AML-193 (cell line): ENCODE data around the gene PARK7.

Experiments used
- DNase-seq, 2 experiments: peaks; one replicate each; lab custom pipeline; 2025; lab: John Stamatoyannopoulos, UW

Gene PARK7

DNA sequence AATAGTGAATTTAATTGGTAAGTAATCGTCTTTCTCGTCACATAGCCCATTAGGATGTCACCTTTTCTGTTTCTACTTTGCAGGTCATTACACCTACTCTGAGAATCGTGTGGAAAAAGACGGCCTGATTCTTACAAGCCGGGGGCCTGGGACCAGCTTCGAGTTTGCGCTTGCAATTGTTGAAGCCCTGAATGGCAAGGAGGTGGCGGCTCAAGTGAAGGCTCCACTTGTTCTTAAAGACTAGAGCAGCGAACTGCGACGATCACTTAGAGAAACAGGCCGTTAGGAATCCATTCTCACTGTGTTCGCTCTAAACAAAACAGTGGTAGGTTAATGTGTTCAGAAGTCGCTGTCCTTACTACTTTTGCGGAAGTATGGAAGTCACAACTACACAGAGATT lies 23.3 kb downstream of the PARK7 start:
- no peak for DNase-seq

DNA sequence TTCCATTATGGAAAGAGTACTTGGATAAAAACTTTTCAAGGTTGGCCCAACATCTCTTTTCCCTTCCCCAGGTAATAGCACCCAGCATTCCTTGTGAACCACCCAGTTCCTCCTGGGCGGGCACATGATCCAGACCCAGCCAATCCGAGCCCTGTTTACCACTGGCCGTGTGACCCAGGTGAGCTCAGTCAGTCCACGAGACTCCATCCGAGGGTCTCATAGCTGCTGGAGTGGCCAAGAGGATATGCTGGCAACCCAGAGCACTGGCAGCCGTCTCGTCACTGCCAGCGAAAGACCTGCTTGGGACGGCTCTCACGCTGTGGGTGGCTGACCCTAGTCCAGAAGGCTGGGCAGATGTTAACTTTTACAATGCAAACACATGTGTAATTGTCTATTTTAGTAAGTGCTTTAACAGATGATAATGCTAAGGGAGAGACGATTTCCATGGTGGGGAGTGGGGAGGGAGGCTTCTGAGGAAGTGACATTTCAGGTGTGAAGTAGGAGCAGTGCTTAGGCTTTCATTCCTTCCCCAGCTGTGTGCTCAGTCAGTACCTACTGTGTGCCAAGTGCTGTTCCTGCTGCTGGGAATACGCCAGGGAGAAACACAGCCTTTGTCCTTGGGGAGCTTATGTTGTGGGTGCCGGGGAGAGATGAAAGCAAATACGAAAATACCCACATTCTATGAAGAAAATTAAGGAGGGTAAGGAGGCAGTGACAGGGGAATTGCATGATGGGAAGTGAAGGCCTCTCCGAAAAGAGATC lies 24.5 kb downstream of the PARK7 start:
- DNase-seq: no peak

DNA sequence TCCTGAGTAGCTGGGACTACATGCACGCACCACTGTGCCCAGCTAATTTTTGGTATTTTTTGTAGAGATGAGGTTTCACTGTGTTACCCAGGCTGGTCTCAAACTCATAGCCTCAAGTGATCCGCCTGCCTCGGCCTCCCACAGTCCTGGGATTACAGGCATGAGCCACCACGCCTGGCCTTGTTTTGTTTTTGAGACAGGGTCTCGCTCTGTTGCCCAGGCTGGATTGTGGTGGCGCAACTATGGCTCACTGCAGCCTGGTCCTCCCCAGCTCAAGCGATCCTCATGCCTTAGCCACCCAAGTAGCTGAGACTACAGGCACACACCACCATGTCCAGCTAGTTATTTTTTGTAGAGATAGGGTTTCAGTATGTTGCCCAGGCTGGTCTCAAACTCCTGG lies 26.0 kb downstream of the PARK7 start:
- DNase-seq: no peak

DNA sequence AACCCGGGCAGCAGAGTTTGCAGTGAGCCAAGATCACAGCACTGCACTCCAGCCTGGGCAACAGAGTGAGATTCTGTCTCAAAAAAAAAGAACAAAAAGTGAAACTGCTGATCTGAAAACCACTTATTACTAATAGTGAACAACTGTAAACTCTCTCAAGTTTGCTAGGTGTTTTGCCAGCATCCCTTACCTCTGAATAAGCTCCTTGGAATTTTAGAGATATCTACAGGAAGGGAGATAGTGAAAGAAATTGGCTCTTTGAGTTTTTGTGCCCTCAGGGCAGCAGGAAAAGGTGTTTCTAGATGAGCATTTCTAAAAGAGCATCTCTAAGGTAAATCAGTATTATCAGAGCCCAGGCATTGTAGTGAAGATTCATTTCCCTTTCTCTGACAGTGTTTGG lies 27.1 kb downstream of the PARK7 start:
- no peak for DNase-seq

DNA sequence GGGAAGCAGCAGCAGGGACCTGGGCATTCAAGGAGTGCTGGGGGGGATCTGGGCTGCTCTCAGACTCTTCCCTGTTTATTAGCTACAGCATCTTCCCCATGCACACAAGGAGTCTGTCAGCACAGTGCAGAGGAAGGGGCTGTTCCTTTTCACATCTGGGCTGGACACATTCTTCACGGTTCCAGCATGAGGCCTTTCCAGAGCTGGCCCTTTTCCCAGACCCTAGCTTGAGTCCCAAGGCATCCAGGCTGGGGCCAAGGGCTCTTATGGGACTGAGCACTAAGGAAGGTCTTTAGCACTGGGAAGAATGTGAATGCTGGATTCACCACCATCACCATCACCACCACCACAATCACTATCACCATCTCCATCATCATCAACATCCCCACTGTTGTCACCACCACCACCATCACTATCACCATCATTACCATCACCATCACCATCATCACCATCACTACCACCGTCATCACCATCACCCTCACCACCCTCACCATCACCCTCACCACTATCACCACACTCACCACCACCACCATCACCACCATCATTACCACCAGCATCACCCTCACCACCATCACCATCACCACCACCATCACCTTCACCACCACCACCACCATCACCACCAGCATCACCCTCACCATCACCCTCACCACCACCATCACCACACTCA lies 28.4 kb downstream of the PARK7 start:
- DNase-seq: no peak

DNA sequence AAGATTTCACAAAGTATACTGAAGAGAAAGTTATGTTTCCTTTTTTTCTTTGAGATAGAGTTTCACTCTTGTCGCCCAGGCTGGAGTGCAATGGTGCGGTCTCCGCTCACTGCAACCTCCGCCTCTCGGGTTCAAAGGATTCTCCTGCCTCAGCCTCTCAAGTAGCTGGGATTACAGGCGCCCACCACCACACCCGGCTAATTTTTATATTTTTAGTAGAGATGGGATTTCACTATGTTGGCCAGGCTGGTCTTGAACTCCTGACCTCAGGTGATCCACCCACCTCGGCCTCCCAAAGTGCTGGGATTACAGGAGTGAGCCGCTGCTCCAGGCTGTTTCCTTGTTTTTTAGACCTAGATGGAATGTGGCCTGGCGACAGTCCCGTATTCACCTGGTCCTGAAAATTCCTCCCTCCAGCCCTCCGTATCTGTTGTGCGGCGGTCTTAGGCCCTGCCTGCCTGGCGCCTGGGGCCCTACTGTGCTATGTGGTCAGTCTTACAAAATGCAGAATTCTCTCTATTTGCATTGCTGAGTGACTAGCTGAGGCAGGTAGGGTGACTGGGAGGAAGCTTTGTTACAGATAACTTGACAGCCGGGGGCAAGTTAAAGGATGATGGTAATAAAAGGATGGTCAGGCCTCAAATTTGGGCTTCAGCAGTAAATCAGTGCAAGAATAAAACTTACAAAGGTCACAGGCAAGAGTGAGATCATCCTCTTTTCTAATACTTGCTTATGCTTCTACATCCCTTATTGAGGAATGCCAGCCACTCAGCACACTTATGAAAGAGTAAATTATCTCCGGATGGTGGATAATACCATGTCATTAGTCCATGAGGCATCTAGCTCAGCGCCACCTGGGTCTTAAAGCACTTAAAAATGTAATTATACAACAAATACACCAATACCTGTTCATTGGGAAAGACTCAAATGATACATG lies 30.3 kb downstream of the PARK7 start:
- no peak for DNase-seq

DNA sequence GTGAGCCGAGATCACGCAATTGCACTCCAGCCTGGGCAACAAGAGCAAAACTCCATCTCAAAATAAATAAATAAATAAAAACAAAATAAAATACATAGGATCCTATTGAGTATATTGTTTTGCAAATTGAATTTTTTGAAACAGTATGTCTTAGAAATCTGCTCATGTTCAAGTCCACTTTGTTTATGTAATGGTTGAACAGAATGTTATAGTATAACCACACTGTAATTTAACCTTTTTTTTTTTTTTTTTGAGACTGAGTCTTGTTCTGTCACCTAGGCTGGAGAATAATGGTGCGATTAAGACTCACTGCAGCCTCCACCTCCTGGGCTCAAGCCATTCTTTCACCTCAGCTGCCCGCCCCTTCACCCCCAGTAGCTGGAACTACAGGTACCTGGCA lies 31.4 kb downstream of the PARK7 start:
- DNase-seq: no peak

DNA sequence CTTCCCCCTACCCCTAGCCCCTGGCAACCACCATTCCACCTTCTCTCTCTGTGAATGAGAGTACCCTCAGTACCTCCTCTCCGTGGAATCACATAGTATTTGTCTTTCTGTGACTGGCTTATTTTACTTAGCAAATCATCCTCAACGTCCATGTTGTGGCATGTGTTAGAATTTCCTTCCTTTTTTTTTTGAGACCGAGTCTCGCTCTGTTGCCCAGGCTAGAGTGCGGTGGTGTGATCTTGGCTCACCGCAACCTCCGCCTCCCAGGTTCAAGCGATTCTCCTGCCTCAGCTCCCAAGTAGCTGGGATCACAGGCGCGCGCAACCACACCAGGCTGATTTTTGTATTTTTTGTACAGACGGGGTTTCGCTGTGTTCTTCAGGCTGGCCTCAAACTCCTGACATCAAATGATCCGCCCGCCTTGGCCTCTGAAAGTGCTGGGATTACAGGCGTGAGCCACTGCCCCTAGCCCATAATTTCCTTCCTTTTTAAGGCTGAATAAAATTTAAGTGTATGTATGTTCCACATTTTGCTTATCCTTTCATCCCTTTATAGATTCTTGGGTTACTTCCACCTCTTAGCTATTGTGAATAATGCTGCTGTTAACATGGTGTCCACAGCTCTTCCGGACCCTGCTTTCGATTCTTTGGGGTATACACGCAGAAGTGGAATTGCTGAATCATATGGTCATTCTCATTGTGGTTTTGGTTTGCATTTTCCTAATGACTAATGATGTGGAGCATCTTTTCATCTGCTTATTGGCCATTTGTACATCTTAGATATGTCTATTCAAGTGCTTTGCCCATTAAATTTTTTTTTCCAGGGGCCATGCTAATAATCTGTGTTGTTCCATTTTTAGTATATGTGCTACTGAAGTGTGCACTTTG lies 32.3 kb downstream of the PARK7 start:
- DNase-seq: no peak

DNA sequence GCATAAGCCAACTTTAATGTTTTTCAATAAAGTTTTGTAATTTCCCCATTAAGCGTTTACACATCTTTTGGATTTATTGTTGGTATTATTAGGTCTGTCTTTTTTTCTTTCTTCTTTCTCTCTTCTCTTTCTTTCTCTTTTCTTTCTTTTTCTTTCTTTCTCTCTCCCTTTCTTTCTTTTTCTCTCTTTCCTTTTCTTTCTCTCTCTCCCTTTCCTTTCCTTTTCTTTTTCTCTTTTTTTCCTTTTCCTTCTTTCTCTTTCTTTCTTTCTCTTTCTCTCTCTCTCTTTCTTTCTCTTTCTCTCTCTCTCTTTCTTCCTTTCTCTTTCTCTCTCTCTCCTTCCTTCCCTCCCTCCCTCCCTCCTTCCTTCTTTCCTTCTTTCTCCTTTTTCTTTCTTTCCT lies 33.3 kb downstream of the PARK7 start:
- no peak for DNase-seq

DNA sequence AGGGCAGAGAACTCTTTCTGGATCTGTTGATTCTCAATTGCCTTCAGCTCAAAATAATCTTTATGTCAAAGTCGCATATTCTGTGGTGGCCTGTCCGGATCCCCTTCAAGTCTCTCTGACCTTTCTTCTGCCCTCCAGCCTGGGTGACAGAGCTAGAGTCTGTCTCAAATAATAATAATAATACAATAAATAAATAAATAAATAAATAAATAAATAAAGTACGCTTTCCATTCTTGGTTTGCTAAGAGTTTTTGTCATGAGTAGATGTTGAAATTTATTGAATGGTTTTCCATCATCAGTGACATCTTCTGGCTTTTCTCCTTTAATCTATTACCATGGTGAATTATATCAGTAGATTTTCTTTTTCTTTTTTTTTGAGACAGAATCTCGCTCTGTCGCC lies 33.9 kb downstream of the PARK7 start:
- DNase-seq: no peak

DNA sequence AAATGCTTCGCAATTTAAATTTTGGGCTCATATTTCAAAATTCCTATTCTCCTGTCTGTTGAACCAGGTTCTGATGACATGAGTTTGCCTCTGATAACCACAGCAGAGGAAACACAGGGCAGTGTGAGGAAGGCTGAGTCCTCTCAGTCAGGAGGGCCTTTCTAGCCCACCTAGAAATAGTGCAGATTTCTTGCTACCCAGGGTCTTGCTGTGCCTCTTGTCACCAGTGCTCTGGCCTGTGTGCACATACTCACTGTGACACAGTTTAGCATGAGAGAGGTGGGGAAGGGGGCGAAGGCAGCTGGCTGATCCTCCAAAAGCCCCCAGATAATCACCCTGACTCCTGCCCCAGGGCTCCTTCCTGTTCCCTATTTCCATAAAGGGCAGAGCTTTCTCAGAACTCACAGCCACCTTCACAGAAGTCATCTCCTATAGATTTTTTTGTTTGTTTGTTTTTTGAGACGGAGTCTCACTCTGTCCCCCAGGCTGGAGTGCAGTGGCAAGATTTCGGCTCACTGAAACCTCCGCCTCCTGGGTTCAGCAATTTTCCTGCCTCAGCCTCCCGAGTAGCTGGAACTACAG lies 40.9 kb downstream of the PARK7 start:
- no peak for DNase-seq

DNA sequence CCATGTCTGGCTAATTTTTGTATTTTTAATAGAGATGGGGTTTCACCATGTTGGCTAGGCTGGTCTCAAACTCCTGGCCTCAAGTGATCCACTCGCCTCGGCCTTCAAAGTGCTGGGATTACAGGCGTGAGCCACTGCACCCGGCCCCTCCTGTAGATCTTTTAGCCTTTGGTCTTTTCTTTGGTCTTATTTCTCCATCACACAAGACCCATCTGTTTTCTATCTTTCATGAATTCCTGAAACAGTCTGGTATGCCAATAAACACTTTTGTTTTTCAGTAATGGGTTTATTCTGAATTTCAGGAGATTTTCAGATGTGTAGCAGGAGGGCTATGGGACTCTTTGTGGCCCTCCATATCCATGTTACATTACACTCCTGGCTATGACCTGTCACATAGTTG lies 41.4 kb downstream of the PARK7 start:
- DNase-seq: no peak

DNA sequence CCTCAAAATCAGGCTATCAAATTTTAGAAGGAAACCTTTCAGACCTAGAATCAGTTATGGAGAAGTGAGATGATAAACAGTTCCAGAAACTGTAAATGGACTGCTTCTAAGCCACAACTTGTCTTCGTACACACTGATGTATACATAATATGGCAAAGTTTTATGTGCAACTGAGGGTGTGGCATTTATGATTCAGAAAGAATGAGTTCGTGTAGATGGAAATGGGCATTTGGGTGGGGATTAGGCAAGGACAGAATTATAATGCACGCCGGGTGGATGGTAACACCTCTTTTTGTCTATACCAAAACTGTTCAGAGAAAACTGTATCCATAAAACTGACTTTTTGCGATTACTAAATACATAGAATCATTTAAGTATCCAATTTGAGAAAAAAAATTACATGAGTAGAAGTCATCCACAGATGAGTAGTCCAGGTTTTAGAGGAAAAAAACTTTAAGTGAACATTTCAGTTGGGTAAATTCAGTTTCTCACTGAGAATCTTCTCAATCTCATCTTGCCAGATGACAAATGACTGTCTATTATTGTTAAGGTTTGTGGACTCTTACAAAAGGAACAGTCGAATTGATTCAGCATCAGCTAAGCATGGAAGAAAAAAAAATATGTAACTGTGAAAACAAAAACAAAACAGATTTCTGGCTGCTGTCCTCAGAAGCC lies 42.1 kb downstream of the PARK7 start:
- no peak for DNase-seq

DNA sequence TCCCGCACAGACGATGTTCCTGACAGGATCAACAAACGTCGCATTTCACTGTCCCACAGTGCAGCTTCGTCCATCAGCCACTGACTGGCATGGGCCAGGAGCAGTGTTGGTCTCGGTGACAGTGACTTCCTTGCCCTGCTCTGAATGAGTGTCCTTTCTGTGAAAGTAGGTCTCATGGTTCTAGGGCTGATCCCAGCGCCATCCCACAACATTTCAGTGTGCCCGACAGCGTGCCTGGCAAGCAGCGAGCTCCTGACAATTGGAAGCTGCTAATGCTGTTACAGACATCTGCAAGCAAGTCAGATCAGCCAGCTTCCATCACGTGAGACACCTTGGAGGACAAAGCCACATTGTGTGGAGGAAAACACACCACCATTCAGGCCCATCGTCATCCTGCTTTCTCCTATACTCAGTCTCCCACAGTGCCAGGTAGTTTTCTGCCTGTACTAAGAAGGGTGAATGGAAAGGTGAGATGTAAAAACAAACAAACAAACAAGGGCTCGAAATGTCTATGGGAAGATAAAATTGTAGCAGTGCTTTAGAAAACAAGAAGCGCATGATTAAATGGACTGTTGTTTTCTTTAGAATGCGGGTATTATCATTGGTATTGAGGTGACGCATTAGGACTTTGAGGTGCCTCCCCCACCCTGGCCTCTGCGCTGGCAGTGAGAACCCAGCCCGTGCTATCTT lies 42.7 kb downstream of the PARK7 start:
- DNase-seq: no peak

DNA sequence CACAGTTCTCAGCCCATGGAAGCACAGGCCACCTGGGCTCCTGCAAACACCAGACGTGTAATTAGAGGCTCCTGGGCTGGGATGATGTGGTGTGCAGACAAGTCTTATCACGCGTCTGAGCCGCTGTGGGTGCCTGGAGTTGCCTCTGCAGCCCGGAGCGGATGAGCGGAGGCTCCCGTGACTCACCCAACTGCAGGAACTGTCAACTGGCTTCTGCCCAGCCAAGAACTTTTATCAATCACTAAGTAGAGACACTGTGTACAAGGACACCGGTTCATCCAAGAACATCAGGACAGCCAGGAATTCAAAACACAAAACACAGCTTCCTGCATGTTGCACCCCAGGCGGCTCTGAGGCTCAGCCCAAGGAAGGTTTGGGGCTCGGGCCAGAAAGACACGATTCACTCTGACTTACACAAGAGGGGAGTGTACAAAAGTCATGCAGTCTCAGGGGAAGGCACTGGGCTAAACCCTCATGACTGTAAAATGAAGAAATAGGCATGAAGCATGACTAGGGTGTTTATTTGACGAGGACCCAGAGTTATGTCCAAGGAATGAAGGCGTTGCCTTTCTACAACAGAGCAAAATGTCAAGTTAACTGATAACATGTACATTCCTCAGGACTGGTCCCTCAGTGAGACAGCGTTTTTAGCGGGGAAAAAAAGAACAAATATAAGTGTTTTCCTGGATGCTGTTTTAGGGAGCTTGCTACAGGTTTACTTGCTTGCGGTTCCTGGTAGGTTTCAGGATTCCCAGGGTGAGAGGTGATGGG lies 43.5 kb downstream of the PARK7 start:
- no peak for DNase-seq

DNA sequence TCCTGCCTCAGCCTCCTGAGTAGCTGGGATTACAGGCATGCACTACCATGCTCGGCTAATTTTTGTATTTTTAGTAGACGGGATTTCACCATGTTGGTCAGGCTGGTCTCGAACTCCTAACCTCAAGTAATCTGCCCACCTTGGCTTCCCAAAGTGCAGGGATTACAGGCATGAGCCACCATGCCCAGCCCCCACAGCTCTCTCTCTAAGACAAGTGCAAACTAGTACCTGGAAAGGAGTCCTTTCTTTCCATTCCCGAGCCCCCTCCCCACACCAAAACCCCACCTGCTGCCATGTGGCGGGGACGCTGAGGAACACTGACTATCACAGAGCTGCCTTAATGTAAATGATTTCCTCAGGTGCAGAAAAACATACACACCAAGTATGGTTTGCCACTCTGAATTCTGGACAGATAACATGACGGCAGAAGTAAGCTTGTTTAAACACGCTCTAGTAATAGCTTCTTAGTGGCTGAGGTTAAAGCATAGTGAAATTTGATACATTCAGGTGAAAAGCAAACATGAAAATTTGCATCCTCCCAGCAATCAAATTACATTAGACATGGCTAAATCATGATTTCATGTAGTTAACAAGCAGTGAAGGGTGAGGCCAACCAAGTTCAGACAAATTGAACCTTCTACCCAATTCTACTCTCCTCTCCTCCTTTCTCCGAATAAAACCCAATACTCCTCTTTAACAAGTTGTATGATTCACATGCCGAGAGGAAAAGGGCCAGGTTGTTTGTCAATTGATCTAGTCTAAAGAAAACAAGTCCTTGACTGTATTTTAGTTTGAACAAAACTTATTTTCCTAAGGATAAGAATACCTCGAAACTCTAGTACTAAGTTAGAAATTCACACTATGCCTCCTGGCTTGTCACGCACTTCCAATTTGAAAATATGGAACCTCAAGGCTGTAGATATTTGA lies 44.8 kb downstream of the PARK7 start:
- no peak for DNase-seq

DNA sequence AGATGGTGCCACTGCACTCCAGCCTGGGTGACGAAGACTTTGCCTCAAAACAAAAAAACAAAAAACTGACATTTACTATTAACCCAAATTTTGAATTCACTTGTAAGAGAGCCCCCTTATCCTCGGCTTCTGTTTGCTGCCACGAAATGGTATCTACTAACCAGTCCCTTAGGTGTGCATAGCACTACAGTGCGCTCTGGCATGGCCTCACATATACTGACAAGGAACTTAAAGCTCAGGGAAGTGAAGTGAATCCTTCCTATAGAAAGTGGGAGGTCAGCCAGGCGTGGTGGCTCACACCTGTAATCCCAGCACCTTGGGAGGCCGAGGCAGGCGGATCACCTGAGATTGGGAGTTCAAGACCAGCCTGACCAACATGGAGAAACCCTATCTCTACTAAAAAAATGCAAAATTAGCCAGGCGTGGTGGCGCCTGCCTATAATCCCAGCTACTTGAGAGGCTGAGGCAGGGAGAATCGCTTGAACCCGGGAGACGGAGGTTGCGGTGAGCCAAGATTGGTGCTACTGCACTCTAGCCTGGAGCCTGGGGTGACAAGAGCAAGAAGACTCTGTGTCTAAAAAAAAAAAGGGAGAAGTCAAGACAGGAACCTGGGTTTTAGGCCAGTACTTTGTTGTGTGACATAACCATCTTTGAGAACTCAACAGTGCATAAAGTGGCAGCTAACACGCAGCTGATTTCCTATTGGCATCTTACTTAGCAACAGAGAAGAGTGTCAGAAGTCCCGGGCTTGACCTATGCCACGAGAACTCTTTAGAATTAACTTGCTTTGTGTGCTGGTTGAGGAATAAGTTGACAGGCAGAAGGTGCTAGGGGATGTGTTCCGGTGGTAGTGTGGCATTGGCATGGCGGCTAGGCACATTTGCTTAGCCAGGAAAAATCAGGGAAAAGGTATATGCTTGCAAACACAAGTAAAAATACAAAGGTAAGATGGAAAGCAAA lies 47.8 kb downstream of the PARK7 start:
- DNase-seq: no peak
